Stimulated activated CD8-positive, alpha-beta memory T cell treated with anti-CD3 and anti-CD28 coated beads, Interleukin-15, amount 100 ng/mL, for 48 hours (primary cell): Measurements from ENCODE around the gene KCNH6.

ENCODE experiments used
- DNase-seq, 2 donors: peaks; one replicate each; pipeline ENCODE4 v3.0.0-alpha.2; 2020; ENCODE audit warnings: low read depth in 2 of 2

Gene KCNH6

GRCh38 chr17:63511331-63511730, 11.8 kb upstream of the KCNH6 start:
- no peak for DNase-seq

- no peak for DNase-seq
Observed at GRCh38 chr17:63512388-63512787, 10.8 kb upstream of the KCNH6 start.

GRCh38 chr17:63512896-63513644, 10.1 kb upstream of the KCNH6 start:
- DNase-seq: no peak

GRCh38 chr17:63514477-63514876, 8.7 kb upstream of the KCNH6 start:
- no peak for DNase-seq

- DNase-seq: no peak
Observed at GRCh38 chr17:63514974-63515373, 8.2 kb upstream of the KCNH6 start.

- no peak for DNase-seq
Observed at GRCh38 chr17:63515426-63515825, 7.7 kb upstream of the KCNH6 start.

- peak; percentile 42 to 56 for DNase-seq
Observed at GRCh38 chr17:63516910-63517824, 6.0 kb upstream of the KCNH6 start.

- no peak for DNase-seq
Observed at GRCh38 chr17:63517825-63518534, 5.2 kb upstream of the KCNH6 start.

GRCh38 chr17:63519116-63519881, 3.9 kb upstream of the KCNH6 start:
- no peak for DNase-seq

- DNase-seq: no peak
Observed at GRCh38 chr17:63519972-63520882, 2.9 kb upstream of the KCNH6 start.

- DNase-seq: no peak
Observed at GRCh38 chr17:63524051-63524450, 893 bp downstream of the KCNH6 start.

- DNase-seq: no peak
Observed at GRCh38 chr17:63525190-63525946, 2.2 kb downstream of the KCNH6 start.

GRCh38 chr17:63526861-63527260, 3.7 kb downstream of the KCNH6 start:
- no peak for DNase-seq

GRCh38 chr17:63528183-63528582, 5.0 kb downstream of the KCNH6 start:
- no peak for DNase-seq

- no peak for DNase-seq
Observed at GRCh38 chr17:63529711-63530556, 6.8 kb downstream of the KCNH6 start.

- no peak for DNase-seq
Observed at GRCh38 chr17:63530557-63531021, 7.4 kb downstream of the KCNH6 start.

GRCh38 chr17:63531022-63531965, 8.1 kb downstream of the KCNH6 start:
- no peak for DNase-seq
